ENCODE results near the gene CARMIL1. TPM values are rescaled to one million over a fixed set of nuclear protein-coding genes. Genes with fewer than 3 reads are reported as not detected.
A peak's percentile ranks its signal among the peaks of the same experiment; 100 is the strongest.

Gene CARMIL1
- total RNA-seq, 1 donor from 2014 or later, result 30.4 TPM

- Histone ChIP-seq H3K27me3 (ENCODE audit: low read depth) (no peaks in the 10 kb centered on the region), H3K4me1 (no peaks in the 10 kb centered on the region), H3K27ac (no peak overlapping the region), H3K36me3 (peaks cover 4% of the 10 kb centered on the region), H3K4me3 (no peak overlapping the region), H3K9me3 (no peaks in the 10 kb centered on the region)
- intact Hi-C loops (cut with DNase I), result no loop called here
- DNase-seq (no peak), ATAC-seq (no peak)
- TF ChIP-seq CTCF (IDR thresholded peaks at IDR 0.05), result no peak
Measured at GRCh38 chr6:25473447-25473846, 194.3 kb downstream of the CARMIL1 start.

GRCh38 chr6:25476126-25476525 lies 197.0 kb downstream of the CARMIL1 start:
- Histone ChIP-seq H3K9me3 (no peaks in the 10 kb centered on the region), H3K27me3 (ENCODE audit: low read depth) (no peaks in the 10 kb centered on the region), H3K27ac (no peak overlapping the region), H3K36me3 (peaks cover 4% of the 10 kb centered on the region), H3K4me1 (no peaks in the 10 kb centered on the region), H3K4me3 (no peak overlapping the region)
- intact Hi-C loops (cut with DNase I), result no loop called here
- no peak for TF ChIP-seq CTCF (IDR thresholded peaks at IDR 0.05)
- DNase-seq, result no peak
- ATAC-seq, result no peak

- DNase-seq, result no peak
- peak in 1 of 2 donors; percentile 67 for ATAC-seq
- no peaks in the 10 kb centered on the region for H3K27me3 ChIP-seq (ENCODE audit: low read depth)
- no peak overlapping the region for H3K27ac ChIP-seq
- no peaks in the 10 kb centered on the region for H3K9me3 ChIP-seq
- no peak overlapping the region for H3K4me3 ChIP-seq
- intact Hi-C loops (cut with DNase I), result no loop called here
- no peak for TF ChIP-seq CTCF (IDR thresholded peaks at IDR 0.05)
- peaks cover 4% of the 10 kb centered on the region for H3K36me3 ChIP-seq
- H3K4me1 ChIP-seq, result no peaks in the 10 kb centered on the region
Measured at GRCh38 chr6:25477006-25477590, 197.9 kb downstream of the CARMIL1 start.

GRCh38 chr6:25478973-25479372 lies 199.8 kb downstream of the CARMIL1 start:
- Histone ChIP-seq H3K36me3 (peaks cover 13% of the 10 kb centered on the region), H3K27ac (no peak overlapping the region), H3K4me3 (no peak overlapping the region), H3K9me3 (no peaks in the 10 kb centered on the region), H3K4me1 (no peaks in the 10 kb centered on the region), H3K27me3 (ENCODE audit: low read depth) (no peaks in the 10 kb centered on the region)
- intact Hi-C loops (cut with DNase I), result no loop called here
- DNase-seq (no peak), ATAC-seq (no peak)
- TF ChIP-seq CTCF (IDR thresholded peaks at IDR 0.05), result no peak

GRCh38 chr6:25481267-25481666 lies 202.1 kb downstream of the CARMIL1 start:
- H3K36me3 ChIP-seq, result peaks cover 17% of the 10 kb centered on the region

More at GRCh38 chr6:25481267-25481666, 202.1 kb downstream of the CARMIL1 start:
- no peak for DNase-seq
- Histone ChIP-seq H3K27me3 (ENCODE audit: low read depth) (no peaks in the 10 kb centered on the region), H3K27ac (no peak overlapping the region), H3K4me3 (no peak overlapping the region), H3K9me3 (no peaks in the 10 kb centered on the region), H3K4me1 (no peaks in the 10 kb centered on the region)
- ATAC-seq, result no peak
- intact Hi-C loops (cut with DNase I), result no loop called here
- TF ChIP-seq CTCF (IDR thresholded peaks at IDR 0.05), result no peak

Measured in lower lobe of right lung (tissue), 2 donors.